HG02973 (cell line): ENCODE results near the gene PTBP1.
"Not testable (repeated sequence)": the region's sequence is repeated elsewhere in the genome, so short reads cannot be mapped to it uniquely, and the experiment has no call there.

Experiments used
- ATAC-seq: cut with Tn5 transposase; IDR thresholded peaks from one replicate; pipeline ENCODE4 v1.9.1; 2021; ENCODE audit warnings: moderate library complexity; ENCODE audit not compliant: unreplicated experiment

The PTBP1 gene

DNA sequence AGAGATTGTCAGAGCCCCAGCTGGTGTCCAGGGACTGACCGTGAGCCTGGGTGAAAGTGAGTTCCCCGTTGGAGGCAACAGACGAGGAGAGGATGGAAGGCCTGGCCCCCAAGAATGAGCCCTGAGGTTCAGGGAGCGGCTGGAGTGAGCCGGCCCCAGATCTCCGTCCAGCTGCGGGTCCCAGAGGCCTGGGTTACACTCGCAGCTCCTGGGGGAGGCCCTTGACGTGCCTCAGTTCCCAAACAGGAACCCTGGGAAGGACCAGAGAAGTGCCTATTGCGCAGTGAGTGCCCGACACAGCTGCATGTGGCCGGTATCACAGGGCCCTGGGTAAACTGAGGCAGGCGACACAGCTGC lies 53.7 kb downstream of the PTBP1 start:
- ATAC-seq: no peak

DNA sequence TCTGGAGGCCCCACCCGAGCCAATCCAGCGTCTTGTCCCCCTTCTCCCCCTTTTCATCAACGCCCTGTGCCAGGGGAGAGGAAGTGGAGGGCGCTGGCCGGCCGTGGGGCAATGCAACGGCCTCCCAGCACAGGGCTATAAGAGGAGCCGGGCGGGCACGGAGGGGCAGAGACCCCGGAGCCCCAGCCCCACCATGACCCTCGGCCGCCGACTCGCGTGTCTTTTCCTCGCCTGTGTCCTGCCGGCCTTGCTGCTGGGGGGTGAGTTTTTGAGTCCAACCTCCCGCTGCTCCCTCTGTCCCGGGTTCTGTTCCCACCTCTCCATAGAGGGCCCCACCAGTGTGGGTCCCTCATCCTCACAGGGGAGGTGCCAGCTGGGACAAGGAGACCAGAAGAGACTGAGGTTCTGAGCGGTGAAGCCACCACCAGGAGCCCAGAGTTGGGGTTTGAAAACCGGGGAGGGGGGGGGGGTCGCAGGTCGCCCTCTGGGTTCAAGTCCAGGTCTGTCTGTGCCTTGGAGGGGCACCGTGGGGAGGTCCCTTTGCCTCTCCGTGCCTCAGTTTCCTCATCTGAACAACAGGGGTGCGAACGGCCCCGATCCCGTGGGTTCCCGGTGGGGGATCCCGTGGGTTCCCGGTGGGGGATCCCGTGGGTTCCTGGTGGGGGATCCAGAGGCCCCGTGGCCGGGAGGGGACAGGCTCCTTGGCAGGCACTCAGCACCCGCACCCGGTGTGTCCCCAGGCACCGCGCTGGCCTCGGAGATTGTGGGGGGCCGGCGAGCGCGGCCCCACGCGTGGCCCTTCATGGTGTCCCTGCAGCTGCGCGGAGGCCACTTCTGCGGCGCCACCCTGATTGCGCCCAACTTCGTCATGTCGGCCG lies 55.1 kb downstream of the PTBP1 start, which contains the start of gene ELANE:
ELANE (plus strand) TSS at position 168 of the 878 bp plus-strand sequence; CDS start at position 194, 26 bp downstream.
- ATAC-seq: no peak

DNA sequence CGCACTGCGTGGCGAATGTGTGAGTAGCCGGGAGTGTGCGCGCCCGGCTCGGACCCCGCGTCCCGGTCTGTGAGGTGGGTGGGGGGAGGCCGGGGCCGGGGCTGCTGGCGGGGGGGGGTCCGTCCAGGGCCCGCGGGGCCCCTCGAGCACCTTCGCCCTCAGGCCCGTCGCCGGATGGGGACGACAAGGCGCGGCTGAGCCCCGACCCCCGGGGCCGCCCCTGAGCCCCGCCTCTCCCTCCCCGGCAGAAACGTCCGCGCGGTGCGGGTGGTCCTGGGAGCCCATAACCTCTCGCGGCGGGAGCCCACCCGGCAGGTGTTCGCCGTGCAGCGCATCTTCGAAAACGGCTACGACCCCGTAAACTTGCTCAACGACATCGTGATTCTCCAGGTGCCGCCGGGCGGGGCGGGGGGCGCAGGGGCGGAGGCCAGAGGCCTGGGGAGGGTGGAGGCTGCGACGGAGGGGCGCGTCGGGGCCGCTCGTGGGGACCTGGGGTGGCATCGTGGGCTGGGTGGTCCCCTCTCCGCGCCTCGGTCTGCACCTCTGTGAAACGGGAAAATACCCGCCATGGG lies 55.8 kb downstream of the PTBP1 start:
- ATAC-seq: no peak

- ATAC-seq: not testable (repeated sequence)
Observed at GRCh38 chr19:853614-854220, 56.5 kb downstream of the PTBP1 start.

DNA sequence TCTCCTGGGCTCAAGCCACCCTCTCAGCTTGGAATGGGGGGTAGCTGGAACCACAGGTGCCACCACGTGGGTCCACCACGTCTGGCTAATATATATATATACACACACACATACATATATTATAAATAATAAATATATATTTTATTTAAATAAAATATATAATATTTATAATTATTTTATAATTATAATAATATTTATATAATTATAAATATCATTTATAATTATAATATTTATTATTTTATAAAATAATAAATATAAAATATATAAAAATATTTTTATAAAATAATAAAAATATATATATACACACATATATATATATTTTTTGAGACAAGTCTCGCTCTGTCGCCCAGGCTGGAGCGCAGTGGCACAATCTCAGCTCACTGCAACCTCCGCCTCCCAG lies 57.3 kb downstream of the PTBP1 start:
- no peak for ATAC-seq

DNA sequence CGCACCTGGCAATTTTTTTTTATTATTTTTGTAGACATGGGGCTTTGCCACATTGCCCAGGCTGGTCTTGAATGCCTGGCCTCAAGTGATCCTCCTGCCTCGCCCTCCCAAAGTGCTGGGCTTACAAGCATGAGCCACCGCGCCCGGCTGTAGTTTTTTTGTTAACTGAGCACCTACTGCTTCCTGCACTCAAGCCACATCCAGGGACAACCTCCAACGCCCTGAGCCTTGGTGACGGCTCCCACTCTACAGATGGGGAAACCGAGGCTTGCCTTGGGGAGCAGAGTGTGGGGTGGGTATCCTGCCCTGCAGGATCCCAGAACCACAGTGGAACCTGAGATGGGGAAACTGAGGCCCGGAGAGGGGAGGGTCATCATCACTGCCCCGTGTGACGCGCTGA lies 57.9 kb downstream of the PTBP1 start:
- ATAC-seq: no peak

DNA sequence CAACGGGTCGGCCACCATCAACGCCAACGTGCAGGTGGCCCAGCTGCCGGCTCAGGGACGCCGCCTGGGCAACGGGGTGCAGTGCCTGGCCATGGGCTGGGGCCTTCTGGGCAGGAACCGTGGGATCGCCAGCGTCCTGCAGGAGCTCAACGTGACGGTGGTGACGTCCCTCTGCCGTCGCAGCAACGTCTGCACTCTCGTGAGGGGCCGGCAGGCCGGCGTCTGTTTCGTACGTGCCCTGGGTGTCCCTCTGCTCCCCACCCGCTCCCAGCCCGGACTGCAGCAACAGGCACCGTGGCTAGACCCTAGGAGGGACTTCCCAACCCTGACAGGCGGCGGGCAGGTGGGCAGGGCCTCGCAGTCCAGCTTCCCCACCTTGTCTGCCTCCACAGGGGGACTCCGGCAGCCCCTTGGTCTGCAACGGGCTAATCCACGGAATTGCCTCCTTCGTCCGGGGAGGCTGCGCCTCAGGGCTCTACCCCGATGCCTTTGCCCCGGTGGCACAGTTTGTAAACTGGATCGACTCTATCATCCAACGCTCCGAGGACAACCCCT lies 58.4 kb downstream of the PTBP1 start:
- no peak for ATAC-seq

GRCh38 chr19:858284-858683 lies 61.0 kb downstream of the PTBP1 start:
- ATAC-seq: no peak

DNA sequence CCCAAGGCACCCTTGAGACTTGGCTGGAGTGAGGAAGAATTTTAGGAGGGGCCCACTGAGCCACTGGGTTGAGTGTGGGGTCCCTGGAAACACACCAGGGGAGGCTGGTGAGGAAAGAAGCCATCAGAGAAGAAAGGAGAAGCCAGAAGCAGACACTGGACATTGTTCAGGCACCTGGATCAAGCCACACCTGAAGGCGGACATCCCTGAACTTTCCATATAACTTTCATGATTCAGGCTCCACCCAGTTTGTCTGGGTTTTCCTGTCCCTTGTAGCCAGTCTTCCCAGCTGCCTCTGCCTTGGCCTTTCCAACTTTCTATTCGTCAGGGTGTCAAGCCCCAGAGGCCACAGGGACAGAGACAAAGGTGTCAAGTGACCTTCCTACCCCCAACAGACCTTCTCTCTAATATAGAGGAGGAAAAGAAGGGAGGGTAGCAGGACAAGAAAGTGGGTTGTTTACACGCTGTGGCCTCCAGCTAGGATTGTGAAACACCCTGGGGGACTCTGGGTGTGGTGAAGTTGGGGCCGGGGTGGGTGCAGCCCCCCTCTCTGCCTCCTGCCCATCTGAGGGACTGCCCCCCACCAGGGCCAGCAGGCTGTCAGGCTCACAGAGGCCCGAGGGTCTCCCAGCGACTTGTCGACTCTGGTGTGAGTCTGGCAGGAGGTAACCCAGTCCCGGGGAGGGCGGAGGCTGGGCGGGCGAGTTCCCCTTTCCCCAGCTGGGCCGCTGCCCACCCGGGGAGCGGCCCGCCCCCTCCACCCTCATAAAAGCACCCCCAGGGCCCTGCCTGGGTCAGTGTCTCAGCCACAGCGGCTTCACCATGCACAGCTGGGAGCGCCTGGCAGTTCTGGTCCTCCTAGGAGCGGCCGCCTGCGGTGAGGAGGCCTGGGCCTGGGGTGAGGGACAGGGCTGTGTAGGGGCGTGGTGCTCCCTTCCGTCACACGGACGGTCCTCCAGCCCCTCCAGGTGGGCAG lies 61.9 kb downstream of the PTBP1 start, which contains the start of gene CFD:
CFD (plus strand) TSS at position 797 of the 976 bp plus-strand sequence; CDS start at position 823, 26 bp downstream.
- ATAC-seq: no peak

- no peak for ATAC-seq
Observed at GRCh38 chr19:861141-861755, 64.0 kb downstream of the PTBP1 start.
